Transverse colon (tissue), 3 donors: ENCODE measurements around the gene C1orf21.

Experiments
- CTCF ChIP-seq, 5 experiments: fragments of 200-600 bp in 3 of 5; fragments of 450-650 bp in 2 of 5; sonication (generic) in 3 of 5; IDR thresholded peaks; 1 replicate in 2 of 5; 2 replicates in 3 of 5; pipeline ENCODE4 v1.5.1; 2016 to 2017; ENCODE audit warnings: antibody characterized with exemption in 5 of 5, inconsistent platforms in 3 of 5, mild to moderate bottlenecking in 2 of 5, moderate library complexity in 1 of 5
- EP300 ChIP-seq: sonication (generic); formaldehyde crosslinking; IDR thresholded peaks from one replicate; pipeline ENCODE4 v1.6.1; 2017; ENCODE audit warnings: antibody characterized with exemption, low read depth
- POLR2A ChIP-seq: fragments of 450-650 bp; IDR thresholded peaks from one replicate; pipeline ENCODE4 v1.6.1; 2016; ENCODE audit warnings: antibody characterized with exemption, mild to moderate bottlenecking, moderate library complexity

DNA sequence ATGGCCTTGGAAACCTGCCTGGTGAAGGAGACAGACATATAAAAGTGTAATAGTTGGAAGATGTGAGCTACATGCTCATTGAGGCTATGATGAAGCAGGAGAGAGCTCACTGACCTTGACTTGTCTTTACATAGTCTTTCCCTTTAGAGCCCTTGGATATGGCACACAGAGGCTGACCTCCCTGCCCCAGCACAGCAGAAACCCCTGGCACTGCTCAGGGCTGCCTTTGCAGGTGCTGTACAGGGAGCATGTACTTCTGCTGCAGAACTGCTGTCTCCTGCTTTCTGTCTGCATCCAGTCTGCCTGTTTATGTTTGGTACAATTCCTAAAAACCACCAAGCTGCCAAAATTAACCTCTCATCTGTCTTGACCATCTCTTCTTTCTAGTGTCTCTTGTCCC lies 80.5 kb downstream of the C1orf21 start:
- no peak for TF ChIP-seq POLR2A
- no peak for TF ChIP-seq CTCF (IDR thresholded peaks at IDR 0.05)
- no peak for TF ChIP-seq EP300
